Osteocyte (in vitro differentiated cells): Measurements from ENCODE around the gene SAMMSON. TPM values are rescaled to one million over a fixed set of nuclear protein-coding genes. Genes with fewer than 3 reads are reported as not detected.

Experiments
- DNase-seq: peaks from one replicate; pipeline ENCODE4 v3.0.0; 2021; ENCODE audit warnings: mixed read lengths; ENCODE audit not compliant: unreplicated experiment; ENCODE audit errors: extremely low spot score
- H3K27ac Mint-ChIP-seq: one replicate; pipeline ENCODE4 v1.8.0; 2021; ENCODE audit warnings: mild to moderate bottlenecking, mixed read lengths; ENCODE audit not compliant: unreplicated experiment
- H3K27me3 Mint-ChIP-seq: one replicate; pipeline ENCODE4 v1.8.0; 2021; ENCODE audit warnings: mixed read lengths; ENCODE audit not compliant: unreplicated experiment
- H3K36me3 Mint-ChIP-seq: one replicate; pipeline ENCODE4 v1.8.0; 2021; ENCODE audit warnings: mixed read lengths; ENCODE audit not compliant: unreplicated experiment
- H3K4me1 Mint-ChIP-seq: one replicate; pipeline ENCODE4 v1.8.0; 2021; ENCODE audit warnings: mixed read lengths; ENCODE audit not compliant: unreplicated experiment
- H3K4me3 Mint-ChIP-seq: one replicate; pipeline ENCODE4 v1.8.0; 2021; ENCODE audit warnings: mild to moderate bottlenecking, moderate library complexity, mixed read lengths; ENCODE audit not compliant: unreplicated experiment
- H3K9me3 Mint-ChIP-seq: one replicate; pipeline ENCODE4 v1.8.0; 2021; ENCODE audit warnings: mixed read lengths; ENCODE audit not compliant: unreplicated experiment
- total RNA-seq: library from RNA; stranded (reverse); gene quantifications from 2 replicates; pipeline ENCODE4 v1.2.1, GENCODE V29; 2021
- TF ChIP-seq, protein P1 (sequence below): fragments of 200-600 bp; sonication (generic); IDR thresholded peaks from 2 replicates; pipeline ENCODE4 v1.5.0; 2021; ENCODE audit warnings: antibody characterized with exemption, mild to moderate bottlenecking, moderate library complexity

Gene SAMMSON
- total RNA-seq, 1 donor from 2014 or later, result not detected

- H3K4me3 Mint-ChIP-seq, result no peak overlapping the region
- H3K36me3 Mint-ChIP-seq, result no peaks in the 10 kb centered on the region
- no peak for DNase-seq
- TF ChIP-seq, protein P1, sequence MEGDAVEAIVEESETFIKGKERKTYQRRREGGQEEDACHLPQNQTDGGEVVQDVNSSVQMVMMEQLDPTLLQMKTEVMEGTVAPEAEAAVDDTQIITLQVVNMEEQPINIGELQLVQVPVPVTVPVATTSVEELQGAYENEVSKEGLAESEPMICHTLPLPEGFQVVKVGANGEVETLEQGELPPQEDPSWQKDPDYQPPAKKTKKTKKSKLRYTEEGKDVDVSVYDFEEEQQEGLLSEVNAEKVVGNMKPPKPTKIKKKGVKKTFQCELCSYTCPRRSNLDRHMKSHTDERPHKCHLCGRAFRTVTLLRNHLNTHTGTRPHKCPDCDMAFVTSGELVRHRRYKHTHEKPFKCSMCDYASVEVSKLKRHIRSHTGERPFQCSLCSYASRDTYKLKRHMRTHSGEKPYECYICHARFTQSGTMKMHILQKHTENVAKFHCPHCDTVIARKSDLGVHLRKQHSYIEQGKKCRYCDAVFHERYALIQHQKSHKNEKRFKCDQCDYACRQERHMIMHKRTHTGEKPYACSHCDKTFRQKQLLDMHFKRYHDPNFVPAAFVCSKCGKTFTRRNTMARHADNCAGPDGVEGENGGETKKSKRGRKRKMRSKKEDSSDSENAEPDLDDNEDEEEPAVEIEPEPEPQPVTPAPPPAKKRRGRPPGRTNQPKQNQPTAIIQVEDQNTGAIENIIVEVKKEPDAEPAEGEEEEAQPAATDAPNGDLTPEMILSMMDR, result peak; percentile 42
- no peaks in the 10 kb centered on the region for H3K4me1 Mint-ChIP-seq
- H3K27me3 Mint-ChIP-seq, result peaks cover 23% of the 10 kb centered on the region
- no peaks in the 10 kb centered on the region for H3K9me3 Mint-ChIP-seq
- H3K27ac Mint-ChIP-seq, result no peak overlapping the region
Observed at GRCh38 chr3:70108072-70108471, 108.5 kb downstream of the SAMMSON start.

DNA sequence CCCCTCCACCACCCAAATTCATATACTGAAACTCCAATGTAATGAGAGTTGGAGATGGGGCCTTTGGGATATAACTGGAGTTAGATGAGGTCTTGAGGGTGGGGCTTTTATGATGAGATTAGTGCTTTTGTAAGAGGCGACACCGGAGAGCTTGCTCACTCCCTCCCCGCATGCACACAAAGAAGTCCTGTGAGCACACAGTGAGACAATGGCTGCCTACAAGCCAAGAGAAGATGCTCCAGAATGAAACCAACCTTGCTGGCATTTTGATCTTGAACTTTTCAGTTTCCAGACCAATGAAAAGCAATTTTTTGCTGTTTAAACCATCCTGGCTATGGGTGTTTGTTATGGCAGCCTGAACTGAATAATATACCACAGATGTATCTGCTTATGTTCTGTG, 109.0 kb downstream of the SAMMSON start:
- H3K27ac Mint-ChIP-seq, result no peak overlapping the region
- H3K4me1 Mint-ChIP-seq, result no peaks in the 10 kb centered on the region
- no peaks in the 10 kb centered on the region for H3K9me3 Mint-ChIP-seq
- no peak for DNase-seq
- H3K36me3 Mint-ChIP-seq, result no peaks in the 10 kb centered on the region
- H3K27me3 Mint-ChIP-seq, result peaks cover 23% of the 10 kb centered on the region
- TF ChIP-seq, protein P1, result no peak
- H3K4me3 Mint-ChIP-seq, result no peak overlapping the region

DNA sequence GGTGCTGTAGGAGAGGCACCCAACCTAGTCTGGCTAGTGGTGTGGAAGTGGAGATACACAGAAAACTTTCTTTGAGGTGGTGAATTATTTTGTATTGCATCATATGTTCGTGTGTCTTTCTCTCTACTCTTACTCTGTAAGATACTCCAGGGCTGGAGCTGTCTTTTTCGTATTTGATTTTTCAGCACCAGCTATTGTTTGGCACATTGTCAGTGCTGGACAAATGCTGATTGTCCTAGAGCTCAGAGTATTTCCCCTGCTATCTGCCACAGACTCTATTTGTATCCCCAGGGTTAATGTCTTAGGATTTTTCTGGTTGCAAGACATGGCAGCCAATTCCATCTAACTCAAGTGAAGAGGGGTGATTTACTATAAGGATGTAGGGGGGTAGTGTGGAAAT, 110.5 kb downstream of the SAMMSON start:
- Mint-ChIP-seq H3K36me3 (no peaks in the 10 kb centered on the region), H3K9me3 (no peaks in the 10 kb centered on the region), H3K27me3 (peaks cover 21% of the 10 kb centered on the region), H3K4me3 (no peak overlapping the region), H3K4me1 (no peaks in the 10 kb centered on the region), H3K27ac (no peak overlapping the region)
- no peak for DNase-seq
- TF ChIP-seq, protein P1, result no peak

GRCh38 chr3:70111411-70111810, 111.9 kb downstream of the SAMMSON start:
- Mint-ChIP-seq H3K27me3 (peaks cover 27% of the 10 kb centered on the region), H3K9me3 (no peaks in the 10 kb centered on the region), H3K4me3 (no peak overlapping the region), H3K4me1 (no peaks in the 10 kb centered on the region), H3K27ac (no peak overlapping the region), H3K36me3 (no peaks in the 10 kb centered on the region)
- TF ChIP-seq, protein P1, result no peak
- no peak for DNase-seq

DNA sequence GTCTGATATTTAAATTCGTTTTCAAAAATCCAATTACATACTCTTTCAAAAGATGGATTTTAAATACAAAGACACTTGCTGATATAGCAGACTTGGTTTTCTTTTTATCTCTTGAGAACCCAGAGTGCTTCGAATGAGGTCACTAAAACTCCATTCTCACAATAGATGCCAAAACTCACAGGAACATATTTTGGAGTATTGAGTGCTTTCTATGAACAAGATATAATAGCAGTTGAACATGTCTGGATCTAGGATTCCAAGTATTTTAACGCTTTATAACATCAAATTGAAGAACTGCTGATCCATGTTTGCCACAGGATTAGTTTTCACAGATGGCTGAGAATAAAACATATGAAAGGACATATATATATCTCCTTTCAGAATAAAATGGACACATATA, 113.2 kb downstream of the SAMMSON start:
- peaks cover 37% of the 10 kb centered on the region for H3K27me3 Mint-ChIP-seq
- no peak overlapping the region for H3K27ac Mint-ChIP-seq
- DNase-seq, result no peak
- no peaks in the 10 kb centered on the region for H3K36me3 Mint-ChIP-seq
- no peaks in the 10 kb centered on the region for H3K9me3 Mint-ChIP-seq
- no peak overlapping the region for H3K4me3 Mint-ChIP-seq
- H3K4me1 Mint-ChIP-seq, result no peaks in the 10 kb centered on the region
- TF ChIP-seq, protein P1, result no peak
